Peyer's patch (tissue), 4 donors: ENCODE measurements around the gene EGR4. TPM values are rescaled to one million over a fixed set of nuclear protein-coding genes. Genes with fewer than 3 reads are reported as not detected.

Source experiments
- DNase-seq, 3 donors: peaks; one replicate each; pipeline ENCODE4 v3.0.0-alpha.2; 2017 to 2019
- H3K27ac ChIP-seq, 4 donors: fragments of 200-600 bp; sonication (generic); one replicate each; pipeline ENCODE4 v1.5.1; 2016 to 2019
- H3K27me3 ChIP-seq, 2 donors: fragments of 200-600 bp; sonication (generic); one replicate each; pipeline ENCODE4 v1.5.1; 2019
- H3K36me3 ChIP-seq, 3 donors: fragments of 200-600 bp; sonication (generic); one replicate each; pipeline ENCODE4 v1.5.1; 2016 to 2019
- H3K4me1 ChIP-seq, 4 donors: fragments of 200-600 bp; sonication (generic); one replicate each; pipeline ENCODE4 v1.5.1; 2016 to 2019
- H3K4me3 ChIP-seq, 4 donors: fragments of 200-600 bp; sonication (generic); 1 replicate in 3 of 4; 2 replicates in 1 of 4; pipeline ENCODE4 v1.5.1; 2016 to 2019; ENCODE audit warnings: mild to moderate bottlenecking in 1 of 4
- H3K9me3 ChIP-seq, 4 donors: fragments of 200-600 bp; sonication (generic); one replicate each; pipeline ENCODE4 v1.5.1; 2016 to 2019; ENCODE audit warnings: mild to moderate bottlenecking in 1 of 4
- POLR2A ChIP-seq, 2 donors: fragments of 450-650 bp; IDR thresholded peaks; one replicate each; pipeline ENCODE4 v1.5.1; 2017; ENCODE audit warnings: antibody characterized with exemption in 2 of 2, mild to moderate bottlenecking in 2 of 2, moderate library complexity in 2 of 2
- total RNA-seq, 4 donors: library from RNA; depleted of rRNA; stranded (reverse); fragments of >200 nt; gene quantifications; one replicate each; pipeline ENCODE4 v1.1.0, GENCODE V29; 2016
- TF ChIP-seq, protein P1 (sequence below), 6 experiments: fragments of 450-650 bp in 4 of 6; fragments of 200-600 bp in 2 of 6; sonication (generic) in 1 of 6; IDR thresholded peaks; one replicate each; pipeline ENCODE4 v1.5.1; 2017 to 2019; ENCODE audit warnings: antibody characterized with exemption in 6 of 6, mild to moderate bottlenecking in 3 of 6, moderate library complexity in 1 of 6

Gene EGR4
- total RNA-seq, 4 donors from 2014 or later: not detected

DNA sequence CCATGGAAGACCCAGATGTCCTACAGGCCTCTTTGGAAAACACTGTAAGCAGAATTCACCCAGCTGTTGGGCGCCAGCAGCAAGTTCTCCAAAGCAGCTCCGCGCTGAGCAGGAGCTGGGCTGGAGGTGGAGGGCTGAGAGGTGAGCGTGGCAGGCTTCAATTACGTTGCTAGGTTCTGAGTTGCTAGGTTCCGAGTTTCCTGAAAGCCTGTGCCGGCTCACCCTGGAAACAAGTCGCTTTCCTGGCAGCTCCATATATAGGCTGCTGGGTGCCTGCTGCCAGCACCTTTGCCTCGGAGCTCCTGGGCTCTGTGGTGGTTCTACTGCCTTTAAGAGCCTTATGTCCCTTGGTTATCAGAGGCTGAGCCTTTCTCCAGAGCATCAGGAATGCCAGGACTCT, 14.4 kb upstream of the EGR4 start:
- H3K27ac ChIP-seq: no peak overlapping the region
- TF ChIP-seq, protein P1, sequence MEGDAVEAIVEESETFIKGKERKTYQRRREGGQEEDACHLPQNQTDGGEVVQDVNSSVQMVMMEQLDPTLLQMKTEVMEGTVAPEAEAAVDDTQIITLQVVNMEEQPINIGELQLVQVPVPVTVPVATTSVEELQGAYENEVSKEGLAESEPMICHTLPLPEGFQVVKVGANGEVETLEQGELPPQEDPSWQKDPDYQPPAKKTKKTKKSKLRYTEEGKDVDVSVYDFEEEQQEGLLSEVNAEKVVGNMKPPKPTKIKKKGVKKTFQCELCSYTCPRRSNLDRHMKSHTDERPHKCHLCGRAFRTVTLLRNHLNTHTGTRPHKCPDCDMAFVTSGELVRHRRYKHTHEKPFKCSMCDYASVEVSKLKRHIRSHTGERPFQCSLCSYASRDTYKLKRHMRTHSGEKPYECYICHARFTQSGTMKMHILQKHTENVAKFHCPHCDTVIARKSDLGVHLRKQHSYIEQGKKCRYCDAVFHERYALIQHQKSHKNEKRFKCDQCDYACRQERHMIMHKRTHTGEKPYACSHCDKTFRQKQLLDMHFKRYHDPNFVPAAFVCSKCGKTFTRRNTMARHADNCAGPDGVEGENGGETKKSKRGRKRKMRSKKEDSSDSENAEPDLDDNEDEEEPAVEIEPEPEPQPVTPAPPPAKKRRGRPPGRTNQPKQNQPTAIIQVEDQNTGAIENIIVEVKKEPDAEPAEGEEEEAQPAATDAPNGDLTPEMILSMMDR (IDR thresholded peaks at IDR 0.05): no peak
- no peak for TF ChIP-seq POLR2A (IDR thresholded peaks at IDR 0.05)
- no peaks in the 10 kb centered on the region for H3K4me1 ChIP-seq
- H3K27me3 ChIP-seq: no peaks in the 10 kb centered on the region
- no peaks in the 10 kb centered on the region for H3K36me3 ChIP-seq
- H3K9me3 ChIP-seq: no peaks in the 10 kb centered on the region
- no peak overlapping the region for H3K4me3 ChIP-seq
- DNase-seq: no peak

DNA sequence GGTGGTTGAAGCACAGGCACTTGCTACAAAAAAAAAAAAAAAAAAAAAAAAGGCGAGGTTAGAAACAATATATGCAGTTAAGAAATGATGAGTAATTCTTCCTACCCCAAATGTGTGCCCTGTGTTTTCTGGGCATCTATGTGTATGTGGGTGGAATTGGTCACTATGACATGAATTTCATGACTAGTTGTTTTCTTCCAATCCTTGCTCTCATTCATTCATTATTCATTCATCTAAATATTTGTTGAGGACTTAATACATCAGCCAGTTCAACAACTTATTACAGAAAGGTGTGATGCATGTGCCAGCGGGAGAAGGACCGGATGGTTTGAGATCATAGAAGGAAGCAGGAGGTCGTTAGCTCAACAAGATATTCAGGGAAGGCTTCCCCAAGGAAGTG, 8.3 kb upstream of the EGR4 start:
- H3K4me3 ChIP-seq: no peak overlapping the region
- DNase-seq: no peak
- H3K36me3 ChIP-seq: no peaks in the 10 kb centered on the region
- H3K9me3 ChIP-seq: no peaks in the 10 kb centered on the region
- no peak for TF ChIP-seq POLR2A (IDR thresholded peaks at IDR 0.05)
- TF ChIP-seq, protein P1 (IDR thresholded peaks at IDR 0.05): no peak
- H3K4me1 ChIP-seq: no peaks in the 10 kb centered on the region
- H3K27me3 ChIP-seq: peaks cover 0 to 3% of the 10 kb centered on the region in 2 donors
- no peak overlapping the region for H3K27ac ChIP-seq

DNA sequence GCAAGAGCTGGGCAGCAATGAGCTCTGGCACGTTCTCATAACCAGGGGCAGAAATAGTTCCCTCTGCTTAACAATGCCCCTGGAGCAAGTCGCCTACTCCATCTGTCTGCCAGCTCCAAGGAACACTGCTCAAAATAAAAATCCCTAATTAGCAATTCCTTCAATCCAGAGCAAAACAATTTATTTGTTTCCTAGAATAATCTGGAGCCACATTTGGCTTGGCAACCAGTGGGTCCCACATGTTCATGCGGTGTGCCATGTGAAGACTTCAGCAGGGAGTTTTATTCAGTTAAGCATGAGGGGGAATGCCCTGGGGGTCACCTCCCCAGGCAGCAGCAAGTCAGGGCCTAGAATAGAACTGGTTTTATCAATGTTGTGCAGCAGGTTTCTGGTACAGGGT, 7.6 kb upstream of the EGR4 start:
- Histone ChIP-seq H3K27me3 (peaks cover 0 to 3% of the 10 kb centered on the region in 2 donors), H3K36me3 (no peaks in the 10 kb centered on the region), H3K9me3 (no peaks in the 10 kb centered on the region), H3K27ac (no peak overlapping the region), H3K4me1 (no peaks in the 10 kb centered on the region), H3K4me3 (no peak overlapping the region)
- DNase-seq: no peak
- TF ChIP-seq, protein P1 (IDR thresholded peaks at IDR 0.05): no peak
- TF ChIP-seq POLR2A (IDR thresholded peaks at IDR 0.05): no peak

DNA sequence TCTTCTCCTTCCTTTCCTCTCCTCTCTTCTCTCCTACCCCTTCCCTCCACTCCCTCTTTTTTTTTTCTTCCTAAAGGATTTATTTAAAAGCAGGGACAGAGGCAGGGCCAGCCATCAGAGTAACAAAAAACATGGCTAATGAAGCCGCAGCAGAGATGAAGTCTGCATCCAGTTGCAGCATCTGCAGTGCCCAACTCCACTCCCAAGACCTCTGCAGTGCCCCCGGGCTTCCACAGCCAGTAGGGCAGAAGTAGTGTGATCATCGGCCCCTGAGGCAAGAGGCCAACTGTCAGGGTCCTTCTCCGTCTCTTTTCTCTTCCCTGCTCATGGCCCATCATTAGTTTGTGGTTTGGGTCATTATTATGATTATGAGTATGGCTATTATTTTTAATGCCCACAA, 4.2 kb upstream of the EGR4 start:
- Histone ChIP-seq H3K27ac (no peak overlapping the region), H3K36me3 (no peaks in the 10 kb centered on the region)

DNA sequence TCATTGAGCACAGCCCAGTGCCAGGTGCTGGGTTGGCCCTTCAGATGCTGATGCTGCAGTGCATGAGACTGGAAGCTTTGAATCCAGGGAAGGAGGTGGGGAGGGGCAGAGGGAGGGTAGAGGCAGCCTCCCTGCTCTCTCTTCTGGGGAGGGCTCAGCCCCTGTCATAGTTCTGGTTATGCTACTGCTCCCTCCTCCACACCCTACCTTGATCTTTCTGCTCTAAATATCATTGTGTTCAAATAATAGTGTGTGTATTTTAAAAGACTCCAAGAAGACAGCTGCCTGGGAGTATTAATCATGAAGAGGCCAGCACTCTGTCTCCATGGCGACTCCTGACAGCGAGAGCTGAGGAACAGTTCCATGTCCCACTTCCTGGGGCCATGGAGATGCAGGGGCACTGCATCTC, 3.8 kb upstream of the EGR4 start:
- no peaks in the 10 kb centered on the region for H3K9me3 ChIP-seq
- TF ChIP-seq POLR2A (IDR thresholded peaks at IDR 0.05): no peak
- TF ChIP-seq, protein P1 (IDR thresholded peaks at IDR 0.05): no peak
- no peak overlapping the region for H3K27ac ChIP-seq
- peaks cover 0 to 15% (median 6%) of the 10 kb centered on the region in 4 donors for H3K4me1 ChIP-seq
- peaks cover 0 to 19% of the 10 kb centered on the region in 2 donors for H3K27me3 ChIP-seq
- DNase-seq: no peak
- H3K36me3 ChIP-seq: no peaks in the 10 kb centered on the region
- H3K4me3 ChIP-seq: no peak overlapping the region

More for the DNA sequence above, 4.2 kb upstream of the EGR4 start:
- no peak for TF ChIP-seq POLR2A (IDR thresholded peaks at IDR 0.05)
- TF ChIP-seq, protein P1 (IDR thresholded peaks at IDR 0.05): no peak
- H3K4me1 ChIP-seq: peaks cover 0 to 11% (median 5%) of the 10 kb centered on the region in 4 donors
- peaks cover 0 to 14% of the 10 kb centered on the region in 2 donors for H3K27me3 ChIP-seq
- no peak for DNase-seq
- H3K9me3 ChIP-seq: no peaks in the 10 kb centered on the region
- no peak overlapping the region for H3K4me3 ChIP-seq
